Measurements from ENCODE around the gene XBP1. TPM values are rescaled to one million over a fixed set of nuclear protein-coding genes. Genes with fewer than 3 reads are reported as not detected.

Gene XBP1
- total RNA-seq, 1 experiment from 2014 or later, result 47.4 TPM

Other genes starting within 250 kb of the XBP1 start
- gene TTC28, start 120.7 kb downstream of the XBP1 start, total RNA-seq (2014; rRNA removed; shearing (Covaris generic)), result 0.45 and 5.5 TPM in 2 replicates
- 14.3 and 27.3 TPM in 2 replicates for gene CHEK2, start 58.7 kb downstream of the XBP1 start, total RNA-seq (2014; rRNA removed; shearing (Covaris generic))
- 10.4 and 15.4 TPM in 2 replicates for gene HSCB, start 58.5 kb downstream of the XBP1 start, total RNA-seq (2014; rRNA removed; shearing (Covaris generic))
- gene CCDC117, start 27.9 kb downstream of the XBP1 start, total RNA-seq (2014; rRNA removed; shearing (Covaris generic)), result 22.3 and 24.3 TPM in 2 replicates
- 3.0 and 3.8 TPM in 2 replicates for gene ZNRF3, start 83.0 kb upstream of the XBP1 start, total RNA-seq (2014; rRNA removed; shearing (Covaris generic))